GM18951 (cell line): ENCODE results near the gene BACE2.

ENCODE experiments used
- POLR2A ChIP-seq: IDR thresholded peaks from 4 replicates; pipeline ENCODE4 v1.6.1; 2011; ENCODE audit warnings: mild to moderate bottlenecking; ENCODE audit not compliant: insufficient read length, insufficient read depth; ENCODE audit errors: extremely low read depth
- in situ Hi-C: fragments of 300-500 bp; cut with MboI; formaldehyde crosslinking; loops from one replicate; pipeline ENCODE4 v1.12.0; 2022; ENCODE audit warnings: low sequenced_read_pairs, mixed read lengths, inconsistent platforms; ENCODE audit not compliant: unreplicated experiment

Gene BACE2

DNA sequence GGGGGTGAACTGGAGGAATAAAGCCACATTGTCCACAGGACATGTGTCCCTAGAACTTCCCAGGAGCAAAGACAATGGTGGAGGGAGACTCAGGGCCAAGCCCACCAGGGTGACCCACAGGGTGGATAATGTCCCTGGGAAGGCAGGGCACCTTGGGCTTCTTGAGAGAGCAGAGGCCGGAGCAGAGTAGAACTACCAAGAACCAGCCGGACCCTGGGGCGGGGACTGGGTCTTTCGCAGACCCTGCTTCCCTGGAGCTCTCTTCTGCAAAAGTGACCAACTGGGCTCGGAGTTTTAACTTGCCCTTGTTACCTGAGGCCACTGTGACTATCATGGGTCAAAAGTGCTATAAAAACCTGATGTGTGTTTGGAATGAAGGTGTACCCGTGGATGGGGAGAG, 147.8 kb downstream of the BACE2 start:
- TF ChIP-seq POLR2A, result no peak
- in situ Hi-C loops, result no loop called here

DNA sequence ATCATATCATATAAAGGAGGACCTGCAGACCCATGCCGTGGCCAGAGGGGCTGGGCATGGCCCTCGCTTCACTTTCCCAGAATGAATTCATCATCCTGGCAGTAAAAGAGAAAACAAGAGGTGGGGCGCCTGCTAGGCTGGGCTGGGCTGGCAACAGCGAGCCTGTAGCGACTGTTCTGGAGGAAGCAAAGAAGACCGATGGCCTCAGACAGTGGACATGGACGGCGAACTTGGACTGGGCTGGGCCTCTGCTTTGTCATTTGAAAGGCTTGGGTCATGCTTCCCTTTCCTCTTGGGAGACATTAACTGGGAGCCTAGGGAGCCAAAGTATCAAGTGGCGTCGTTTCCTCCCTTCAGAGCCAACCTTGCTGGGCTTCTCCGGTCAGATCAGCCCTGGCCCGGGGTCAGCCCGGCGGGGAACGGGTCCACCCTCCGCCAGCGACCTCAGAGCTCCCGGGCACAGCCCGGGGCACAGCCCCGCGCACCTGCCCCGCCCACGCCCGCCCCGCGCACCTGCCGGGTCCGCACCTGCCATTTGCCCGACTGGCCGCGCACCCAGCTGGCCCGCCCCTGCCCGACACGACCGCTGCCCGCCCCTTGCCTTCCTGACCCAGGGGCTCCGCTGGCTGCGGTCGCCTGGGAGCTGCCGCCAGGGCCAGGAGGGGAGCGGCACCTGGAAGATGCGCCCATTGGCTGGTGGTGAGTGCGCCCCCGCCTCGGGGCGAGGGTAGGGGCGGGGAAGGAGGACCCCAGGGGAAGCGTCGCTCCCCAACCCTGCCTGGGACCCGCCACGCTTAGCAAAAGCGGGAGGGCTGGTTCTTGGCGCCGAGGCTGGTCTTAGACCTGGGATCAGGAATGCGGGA, 148.5 kb downstream of the BACE2 start, which contains the start of gene FAM3B:
Gene FAM3B, plus strand, starts transcription at position 602 of the 863 bp plus-strand sequence. Its CDS starts 79 bp downstream, at position 681.
- no peak for TF ChIP-seq POLR2A
- in situ Hi-C loops, result no loop called here

DNA sequence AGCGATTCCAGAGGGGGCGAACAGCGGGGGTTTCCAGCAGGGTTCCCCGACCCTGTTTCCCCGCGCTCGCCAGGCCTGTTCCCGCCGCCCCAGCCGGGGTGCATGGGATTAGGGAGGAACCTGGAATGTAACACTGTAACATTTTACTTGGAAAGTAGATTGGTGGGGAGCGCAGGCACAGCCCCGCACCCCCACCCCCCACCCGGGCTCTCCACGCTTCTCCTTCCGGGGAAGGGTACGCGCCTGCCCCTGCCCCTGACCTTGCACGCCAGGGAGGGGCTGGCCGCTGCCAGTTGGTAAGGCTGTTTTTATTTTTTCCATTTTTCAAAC, 149.1 kb downstream of the BACE2 start:
- in situ Hi-C loops, result no loop called here
- TF ChIP-seq POLR2A, result no peak

DNA sequence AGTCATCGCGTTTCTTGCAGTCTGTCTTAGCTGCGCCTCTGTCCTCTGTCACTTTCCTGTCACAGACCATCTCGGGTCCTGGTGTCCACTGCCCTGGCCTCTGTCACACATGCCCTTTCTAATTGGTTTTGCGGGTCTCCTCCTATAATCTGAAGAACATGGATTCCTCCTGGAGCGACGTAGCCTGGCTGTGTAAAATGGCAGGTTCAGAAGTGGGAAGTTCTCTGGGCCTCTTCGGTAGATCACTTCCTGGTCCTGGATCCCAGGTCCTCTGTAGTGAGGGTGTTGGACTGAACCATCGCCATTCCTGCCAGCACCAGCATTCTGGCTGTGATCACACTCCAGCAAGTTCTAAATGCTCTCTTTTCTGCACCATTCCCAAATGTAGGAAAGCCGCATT, 149.5 kb downstream of the BACE2 start:
- TF ChIP-seq POLR2A, result no peak
- in situ Hi-C loops, result no loop called here

DNA sequence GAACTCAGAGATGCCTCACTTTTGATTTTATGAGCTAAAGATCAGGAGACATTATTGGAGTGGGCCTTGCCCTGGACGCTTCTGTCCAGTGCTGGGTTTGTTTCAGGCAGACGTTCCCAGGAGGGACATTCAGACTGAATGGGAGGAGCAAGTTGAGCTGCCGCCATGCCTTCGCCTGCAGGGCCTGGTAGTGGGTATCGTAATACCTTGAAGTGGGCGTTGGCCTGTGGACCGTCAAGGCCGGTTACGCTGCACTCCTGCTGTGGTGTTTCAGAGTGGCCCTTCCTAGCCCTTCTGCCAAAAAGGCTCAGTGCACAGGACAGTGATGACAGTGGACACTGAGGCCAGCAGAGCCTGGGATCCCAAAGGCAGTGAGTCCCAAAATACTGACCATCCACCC, 150.3 kb downstream of the BACE2 start:
- in situ Hi-C loops, result no loop called here

DNA sequence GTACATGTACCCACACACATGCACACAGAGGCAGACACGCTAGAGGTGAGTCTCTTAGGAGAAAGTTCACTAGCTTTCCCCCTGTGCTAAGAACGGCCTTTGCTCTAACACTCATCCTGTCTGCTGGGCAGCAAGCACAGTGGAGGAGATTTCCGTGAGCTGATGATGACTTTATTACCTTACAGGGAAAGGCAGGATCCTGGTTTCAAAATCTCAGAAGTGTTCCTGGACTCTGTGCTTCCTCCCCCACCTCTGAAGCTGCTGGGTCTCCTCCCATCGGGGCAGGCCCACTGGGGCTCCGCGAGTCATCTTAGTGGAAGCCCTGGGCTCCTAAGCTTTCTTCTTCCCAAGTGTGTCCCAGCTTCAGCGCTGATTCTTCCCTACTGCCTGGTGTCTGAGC, 151.3 kb downstream of the BACE2 start:
- no peak for TF ChIP-seq POLR2A
- in situ Hi-C loops, result no loop called here

More for the DNA sequence above, 150.3 kb downstream of the BACE2 start:
- no peak for TF ChIP-seq POLR2A

DNA sequence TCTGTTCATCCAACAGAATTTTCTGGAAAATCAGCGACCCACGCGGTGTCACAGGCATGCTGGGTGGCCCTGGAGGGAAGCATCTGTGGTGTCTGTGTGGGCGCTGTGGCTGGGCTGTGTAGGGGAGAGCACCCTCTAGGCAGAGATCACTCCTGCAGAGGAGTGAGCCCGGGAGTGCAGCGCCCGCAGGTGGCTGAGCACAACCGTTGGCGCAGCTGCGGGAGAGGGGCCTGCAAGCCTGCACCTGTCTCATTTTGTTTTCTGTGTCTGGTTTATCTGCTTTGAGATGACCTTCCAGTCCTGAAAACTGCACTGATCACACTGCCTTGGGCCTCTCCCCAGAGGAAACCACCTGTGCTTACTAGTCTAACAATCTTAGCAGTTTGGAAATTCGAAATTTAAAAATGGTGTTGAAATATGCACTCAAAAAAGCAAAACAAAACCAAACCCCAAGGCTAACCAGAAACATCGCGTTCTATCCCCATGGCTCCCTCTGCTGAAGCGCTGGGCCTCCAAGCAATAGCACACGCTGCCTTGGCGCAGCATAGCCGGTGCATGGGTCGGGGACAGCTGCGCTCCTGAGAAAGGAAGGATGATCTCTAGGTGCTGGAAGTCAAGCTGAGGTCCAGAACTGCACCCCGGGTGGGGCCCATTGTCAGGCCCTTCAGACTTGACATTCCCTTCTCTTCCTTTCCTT, 153.4 kb downstream of the BACE2 start:
- no peak for TF ChIP-seq POLR2A
- in situ Hi-C loops, result no loop called here

DNA sequence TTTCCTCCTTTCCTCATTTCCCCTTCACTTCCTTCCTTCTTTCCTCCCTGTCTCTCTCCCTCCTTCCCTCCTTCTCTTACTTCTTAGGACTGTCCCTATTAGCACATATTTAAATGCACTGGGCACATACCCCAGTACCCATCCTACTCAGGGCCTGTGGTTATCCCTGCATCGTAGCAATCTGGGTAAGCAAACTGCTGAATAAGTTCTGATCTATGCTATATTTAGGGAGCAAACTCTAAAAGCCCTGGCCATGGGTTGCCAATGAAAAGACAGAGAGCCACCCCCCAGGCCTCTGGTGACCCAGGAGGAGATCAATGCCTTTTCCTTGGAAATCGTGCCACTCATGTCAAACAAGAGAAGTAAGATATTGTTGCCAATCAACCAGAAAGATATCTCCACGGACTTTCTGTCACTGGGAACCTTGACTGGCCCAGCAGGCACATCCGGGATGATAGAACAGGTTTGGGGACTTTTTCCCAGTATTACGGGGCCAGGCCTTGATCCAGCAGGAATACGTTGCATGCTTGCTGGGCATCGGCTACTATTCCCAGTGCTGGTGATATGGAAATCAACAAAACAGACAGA, 154.0 kb downstream of the BACE2 start:
- in situ Hi-C loops, result no loop called here
- no peak for TF ChIP-seq POLR2A

DNA sequence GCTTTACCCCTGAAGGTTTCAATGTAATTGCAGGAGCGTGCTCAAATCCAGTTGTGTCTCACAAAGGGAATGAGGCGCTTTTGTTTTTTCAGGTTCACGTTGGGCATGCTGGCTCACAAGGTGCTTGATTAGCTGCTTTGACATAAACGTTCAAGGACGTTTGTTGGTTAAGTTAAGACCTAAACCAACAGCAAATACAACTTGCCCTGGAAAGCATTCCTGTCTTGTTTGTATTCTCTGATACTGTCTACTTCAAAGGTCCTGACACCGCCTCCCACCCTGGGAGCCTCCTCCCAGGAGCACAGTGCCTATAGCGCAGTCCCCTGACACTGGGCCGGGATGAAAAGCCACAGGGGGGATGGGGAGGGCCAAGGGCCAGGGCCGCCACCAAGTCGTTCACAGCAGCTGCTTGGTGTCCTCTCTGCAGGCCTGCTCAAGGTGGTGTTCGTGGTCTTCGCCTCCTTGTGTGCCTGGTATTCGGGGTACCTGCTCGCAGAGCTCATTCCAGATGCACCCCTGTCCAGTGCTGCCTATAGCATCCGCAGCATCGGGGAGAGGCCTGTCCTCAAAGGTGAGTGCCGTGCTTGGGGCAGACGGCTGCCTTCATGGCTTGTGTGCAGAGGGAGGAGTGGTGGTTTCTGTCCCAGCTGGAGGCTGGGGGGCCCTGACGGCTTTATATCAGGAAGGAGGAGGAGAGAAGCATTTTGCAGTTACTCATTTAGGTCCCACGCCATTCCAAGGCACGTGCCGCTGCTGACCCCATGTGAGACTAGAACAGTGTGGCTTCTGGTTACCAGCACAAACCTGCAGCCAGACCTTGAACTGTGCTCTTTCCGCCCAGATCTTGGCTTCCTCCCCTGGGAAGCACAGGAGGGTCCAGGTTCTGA, 154.8 kb downstream of the BACE2 start:
- no peak for TF ChIP-seq POLR2A
- in situ Hi-C loops, result no loop called here

DNA sequence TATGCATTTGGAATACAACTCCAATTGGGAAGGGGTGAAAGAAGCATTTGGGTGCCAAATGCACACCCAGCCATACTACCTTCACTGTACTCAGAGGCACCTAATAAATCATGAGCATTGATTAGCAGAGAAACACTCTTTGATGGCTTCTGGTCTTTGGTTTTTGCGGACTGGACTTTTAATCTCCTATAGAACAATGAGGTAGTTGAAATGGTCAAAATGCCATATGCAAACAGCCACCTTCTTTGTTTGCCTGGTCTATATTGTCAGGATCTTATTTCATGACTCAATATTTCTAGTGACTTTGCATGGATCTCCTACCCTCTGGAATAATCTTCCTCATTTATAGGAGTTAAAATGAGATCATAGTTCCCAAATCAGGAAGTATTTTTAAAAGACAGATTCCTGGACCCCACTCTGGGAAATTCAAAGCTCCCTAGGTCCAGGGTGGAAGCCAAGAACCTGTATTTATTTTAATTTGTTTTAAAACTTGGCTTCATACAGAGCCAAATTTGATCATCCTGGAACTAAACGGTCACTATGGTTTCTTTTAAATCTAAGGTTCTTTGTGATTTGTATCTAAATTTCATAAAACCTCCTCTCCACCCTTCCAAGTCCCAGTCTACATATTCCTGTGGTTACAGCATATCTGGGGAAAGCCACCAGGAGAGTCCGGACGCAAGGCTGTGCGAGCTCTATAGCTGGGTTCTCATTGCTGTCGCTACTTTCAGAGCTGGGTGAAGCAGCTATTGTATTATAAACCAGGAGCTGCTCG, 157.4 kb downstream of the BACE2 start:
- in situ Hi-C loops, result no loop called here
- TF ChIP-seq POLR2A, result no peak

DNA sequence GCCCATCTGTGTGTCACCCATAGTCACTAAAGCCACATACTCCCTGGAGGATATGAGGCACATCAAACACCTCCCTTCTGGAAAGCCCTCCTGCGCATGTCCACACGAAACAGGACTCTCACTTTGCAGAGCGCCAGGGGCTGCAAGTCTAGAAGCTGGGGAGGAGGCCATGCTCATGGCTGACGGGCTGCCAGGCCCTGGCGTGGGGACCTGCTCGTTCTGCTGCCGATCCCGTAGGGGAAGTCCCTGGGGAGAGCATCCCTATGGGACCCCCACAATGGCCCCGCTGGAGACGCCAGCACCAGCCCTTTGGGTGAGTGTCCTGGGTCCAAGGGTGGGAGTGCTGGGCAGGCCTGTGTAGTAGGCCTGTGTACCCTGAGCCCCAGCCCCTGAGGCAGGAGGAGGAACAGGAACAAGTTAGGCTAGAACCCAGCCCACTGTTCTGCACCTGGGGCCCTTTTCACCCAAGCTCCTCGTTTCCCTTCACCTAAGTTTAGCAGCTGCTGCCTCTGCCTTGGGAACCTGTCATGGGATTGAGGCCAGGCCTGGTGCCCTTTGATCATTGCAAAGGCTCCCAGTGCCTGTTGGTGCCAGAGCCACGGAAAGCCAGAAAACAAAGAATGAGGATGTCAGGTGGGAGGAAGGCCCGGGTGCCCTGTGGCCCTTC, 158.6 kb downstream of the BACE2 start:
- TF ChIP-seq POLR2A, result no peak
- in situ Hi-C loops, result no loop called here

DNA sequence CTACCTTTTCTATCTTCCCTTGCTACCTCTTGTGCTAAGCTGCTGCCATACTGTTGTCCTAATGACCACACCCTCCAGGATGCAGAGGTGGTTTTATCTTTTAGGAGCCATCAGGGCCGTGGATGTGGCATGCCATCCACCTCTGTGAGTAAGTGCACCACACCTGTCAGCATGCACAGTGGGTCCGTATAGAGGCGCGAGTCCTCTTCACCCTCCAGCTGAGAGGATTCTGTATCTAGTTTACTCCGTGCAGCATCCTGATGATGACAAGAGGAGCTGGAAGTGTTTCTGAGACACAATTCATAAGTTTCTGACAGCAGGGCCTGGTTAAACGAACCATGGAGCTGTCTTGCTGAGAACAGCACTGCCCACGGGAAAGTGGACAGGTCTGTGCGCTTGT, 159.8 kb downstream of the BACE2 start:
- in situ Hi-C loops, result no loop called here
- TF ChIP-seq POLR2A, result no peak
